Measurements from ENCODE around the gene OLFML2B. TPM values are rescaled to one million over a fixed set of nuclear protein-coding genes. Genes with fewer than 3 reads are reported as not detected.

The OLFML2B gene
- not detected in 2 replicates for total RNA-seq

DNA sequence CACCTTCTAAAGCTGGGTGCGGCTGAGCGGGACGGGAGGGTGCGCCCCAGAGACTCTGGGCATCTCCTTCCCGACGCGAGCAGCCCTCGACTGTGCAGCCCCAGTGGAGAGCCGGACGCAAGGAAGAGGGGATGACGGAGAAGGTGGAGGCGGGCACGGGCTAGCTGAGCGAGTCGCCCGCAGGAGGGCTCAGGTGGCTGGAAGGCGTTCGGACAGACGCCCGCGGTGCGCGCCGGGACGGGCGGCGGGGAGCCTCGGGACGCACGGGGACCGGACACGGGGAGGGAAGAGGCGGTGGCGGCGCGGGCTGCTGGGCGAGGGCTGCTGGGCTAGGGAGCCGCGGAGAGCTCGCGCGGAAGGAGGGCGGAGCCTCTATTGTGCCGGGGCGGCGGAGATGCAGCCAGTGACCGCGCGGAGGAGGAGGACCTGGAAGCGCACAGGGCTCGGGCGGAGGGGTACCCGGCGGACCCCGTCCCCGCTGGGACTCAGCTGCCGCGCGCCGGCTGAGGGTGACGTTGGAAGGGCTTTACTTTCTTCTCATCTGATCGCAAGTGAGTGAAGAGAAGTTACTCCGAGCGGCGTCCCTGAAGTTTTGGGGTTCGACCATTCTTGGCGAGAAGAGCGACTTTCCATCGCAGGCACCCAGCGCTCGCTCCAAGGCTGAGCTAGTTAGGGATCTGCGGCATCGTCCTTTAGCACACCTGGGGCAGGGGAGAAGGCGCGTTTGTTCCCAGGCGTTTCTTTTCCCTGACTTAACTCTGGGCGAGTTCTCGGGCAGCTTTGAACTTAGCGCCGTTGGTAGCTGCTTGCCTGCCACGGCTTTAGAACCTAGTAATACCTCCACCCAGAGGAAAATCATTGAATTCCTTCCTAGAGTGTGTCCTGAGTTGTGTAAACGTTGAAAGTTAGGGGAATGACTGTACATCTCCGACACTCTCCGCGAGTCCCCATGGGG is at the start of gene OLFML2B:
OLFML2B (minus strand) TSS at position 323 of the 955 bp plus-strand sequence. CDS start 439 bp downstream, outside the sequence.

DNA sequence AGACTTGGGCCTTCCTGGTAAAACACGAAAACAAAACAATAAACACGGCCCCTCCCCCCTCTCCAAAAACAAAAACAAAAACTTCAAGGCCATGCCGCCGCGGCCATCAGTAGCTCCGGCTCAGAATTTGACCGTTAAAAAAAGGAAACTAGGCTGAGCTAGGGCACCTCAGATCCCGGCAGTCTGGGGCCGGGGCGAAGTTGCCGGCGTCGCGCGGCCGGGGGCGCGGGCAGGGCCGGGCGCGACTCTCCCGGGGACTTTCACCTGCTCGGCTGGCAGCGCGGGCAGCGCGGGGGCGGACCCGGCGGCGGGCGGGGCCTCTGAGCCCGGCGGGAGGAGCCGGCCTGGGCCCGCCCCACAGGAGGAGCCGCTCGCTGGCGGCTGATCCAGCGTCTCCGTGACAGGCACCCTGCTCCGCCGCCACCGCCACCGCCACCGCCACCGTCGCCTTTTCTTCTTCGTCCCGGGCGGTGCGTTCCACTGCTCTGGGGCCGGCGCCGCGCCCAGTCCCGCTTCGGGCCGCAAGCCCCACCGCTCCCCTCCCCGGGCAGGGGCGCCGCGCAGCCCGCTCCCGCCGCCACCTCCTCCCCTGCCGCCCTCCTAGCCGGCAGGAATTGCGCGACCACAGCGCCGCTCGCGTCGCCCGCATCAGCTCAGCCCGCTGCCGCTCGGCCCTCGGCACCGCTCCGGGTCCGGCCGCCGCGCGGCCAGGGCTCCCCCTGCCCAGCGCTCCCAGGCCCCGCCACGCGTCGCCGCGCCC is 45.8 kb upstream of the OLFML2B start, which contains the start of gene NOS1AP:
NOS1AP (plus strand) TSS at position 358 of the 760 bp plus-strand sequence. CDS start 487 bp downstream, outside the sequence.

Other genes with a start within 250 kb of the OLFML2B start
- gene NOS1AP, start 45.8 kb upstream of the OLFML2B start, total RNA-seq = 0.07 and 1.6 TPM in 2 replicates